Measurements from ENCODE around the gene STIM1. TPM values are rescaled to one million over a fixed set of nuclear protein-coding genes. Genes with fewer than 3 reads are reported as not detected.
"Not testable (repeated sequence)": the region's sequence is repeated elsewhere in the genome, so short reads cannot be mapped to it uniquely, and the experiment has no call there.

The STIM1 gene
- polyA plus RNA-seq, 3 donors: 35.1 to 39.6 (median 36.6) TPM

DNA sequence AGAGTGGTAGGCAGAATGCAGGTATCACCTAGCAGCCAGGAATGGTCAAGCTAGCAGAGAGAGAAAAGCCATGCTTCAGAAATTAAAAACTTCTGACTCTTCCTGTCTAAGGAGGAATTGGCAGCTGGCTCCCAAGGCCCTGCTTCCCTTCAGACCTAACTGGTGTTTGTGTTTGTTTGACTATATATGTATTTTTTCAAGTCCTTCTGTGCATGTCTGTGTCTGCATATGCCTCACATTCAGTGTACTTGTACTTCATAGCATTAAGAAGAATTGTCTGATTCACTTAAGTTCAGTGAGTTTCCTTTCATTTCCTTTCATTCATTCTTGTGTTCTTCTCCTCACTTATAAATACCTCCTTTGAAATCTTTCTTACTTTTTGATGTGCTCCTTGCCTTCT lies 130.2 kb downstream of the STIM1 start:
- DNase-seq (ENCODE audit: extremely low read depth in 1 of 11, low read depth in 9 of 11, low spot score in 4 of 11): no peak

DNA sequence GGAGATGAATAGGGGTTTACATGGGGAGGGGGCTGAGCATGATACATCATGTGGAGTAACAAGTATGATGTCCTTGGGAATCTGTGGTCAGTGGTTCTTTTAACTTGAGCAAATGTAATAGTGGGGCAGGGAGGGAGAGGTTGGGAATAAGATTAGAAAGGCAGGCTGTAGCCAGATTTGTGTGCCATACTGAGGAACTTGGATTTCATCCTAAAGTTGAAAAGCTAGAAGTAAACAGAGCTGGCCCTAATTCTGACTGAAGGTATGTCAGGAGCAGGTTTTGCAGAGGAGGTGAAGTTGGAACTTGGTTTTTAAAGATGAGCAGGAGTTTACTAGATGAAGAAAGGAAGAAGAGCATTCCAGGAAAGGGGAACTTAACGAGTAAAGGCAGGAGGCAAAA lies 130.8 kb downstream of the STIM1 start:
- DNase-seq (ENCODE audit: extremely low read depth in 1 of 11, low read depth in 9 of 11, low spot score in 4 of 11): no peak

DNA sequence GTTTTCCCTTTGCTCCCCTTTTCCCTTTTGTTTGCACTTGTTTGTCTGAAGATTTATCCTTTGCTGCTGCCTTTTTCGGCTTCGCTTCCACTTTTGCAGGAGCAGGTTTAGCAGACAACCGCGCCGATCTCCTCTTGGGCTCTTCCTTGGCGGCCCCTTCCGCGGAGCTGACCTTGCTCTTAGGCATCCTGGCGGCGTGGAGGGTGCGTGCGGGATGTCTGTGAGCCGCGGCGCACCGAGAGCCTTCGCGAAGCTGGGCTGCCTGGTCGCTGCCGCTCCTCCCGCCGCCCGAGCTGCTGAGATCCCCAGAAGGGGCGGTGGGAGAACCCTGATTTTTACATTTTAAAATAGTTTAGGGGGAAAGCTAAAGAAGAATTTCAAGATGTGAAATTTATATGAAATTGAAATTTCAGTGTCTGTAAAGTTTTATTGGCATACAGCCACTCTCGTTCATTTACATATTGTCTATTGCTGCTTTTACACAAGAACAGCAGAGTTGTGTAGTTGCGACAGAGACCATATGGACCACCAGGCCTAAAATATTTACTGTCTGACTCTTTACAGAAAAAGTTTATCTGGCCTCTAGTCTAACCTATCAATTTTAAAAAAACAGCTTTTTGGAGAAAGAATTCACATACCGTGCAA lies 133.9 kb downstream of the STIM1 start:
- no peak for DNase-seq (ENCODE audit: extremely low read depth in 1 of 11, low read depth in 9 of 11, low spot score in 4 of 11)

DNA sequence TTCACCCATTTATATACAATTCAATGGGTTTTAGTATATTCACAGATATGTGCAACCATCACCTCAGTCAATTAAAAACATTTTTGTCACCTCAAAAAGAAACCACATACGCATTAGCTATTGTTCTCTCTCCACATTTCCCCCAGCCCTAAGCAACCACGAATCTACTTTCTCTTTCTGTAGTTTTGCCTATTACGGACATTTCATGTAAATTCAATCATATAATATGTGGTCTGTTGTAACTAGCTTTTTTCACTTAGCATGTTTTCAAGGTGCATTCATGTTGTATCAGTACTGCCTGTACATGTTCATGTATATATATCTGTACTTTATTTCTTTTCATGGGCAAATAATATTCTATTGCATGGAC lies 134.4 kb downstream of the STIM1 start:
- DNase-seq (ENCODE audit: extremely low read depth in 1 of 11, low read depth in 9 of 11, low spot score in 4 of 11): no peak

DNA sequence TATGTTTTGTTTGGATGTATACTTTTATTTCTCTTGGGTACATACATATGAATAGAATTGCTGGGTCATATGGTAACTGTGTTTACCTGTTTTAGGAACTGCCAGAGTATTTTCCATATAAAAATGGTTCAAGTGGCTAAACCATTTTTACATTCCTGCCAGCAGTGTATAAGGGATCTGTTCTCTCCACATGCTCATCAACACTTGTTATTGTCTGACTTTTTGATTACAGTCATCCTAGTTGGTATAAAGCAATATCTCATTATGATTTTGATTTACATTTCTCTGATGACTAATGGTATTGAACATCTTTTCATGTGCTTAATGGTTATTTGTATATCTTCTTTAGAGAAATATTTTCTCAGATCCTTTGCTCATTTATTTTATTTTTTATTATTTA lies 134.9 kb downstream of the STIM1 start:
- DNase-seq (ENCODE audit: extremely low read depth in 1 of 11, low read depth in 9 of 11, low spot score in 4 of 11): no peak

DNA sequence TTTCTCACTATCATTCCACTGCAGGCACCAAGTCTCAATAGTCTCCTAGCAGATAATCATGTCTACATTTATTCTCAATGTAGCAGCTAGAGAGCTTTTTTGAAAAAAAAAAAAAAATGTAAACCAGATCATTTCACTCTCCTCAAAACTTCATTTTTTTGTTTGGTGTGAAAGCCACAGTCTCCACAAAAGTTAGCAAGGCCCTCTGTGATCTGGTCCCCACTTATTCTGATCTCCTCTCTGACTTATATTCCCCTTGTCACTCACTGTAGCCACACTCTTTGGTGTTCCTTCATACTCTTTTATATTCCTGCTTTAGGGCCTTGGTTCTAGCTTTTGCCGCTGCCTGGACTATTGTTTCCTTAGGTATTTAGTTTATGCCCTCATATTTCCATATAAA lies 137.5 kb downstream of the STIM1 start:
- DNase-seq (ENCODE audit: extremely low read depth in 1 of 11, low read depth in 9 of 11, low spot score in 4 of 11): no peak

DNA sequence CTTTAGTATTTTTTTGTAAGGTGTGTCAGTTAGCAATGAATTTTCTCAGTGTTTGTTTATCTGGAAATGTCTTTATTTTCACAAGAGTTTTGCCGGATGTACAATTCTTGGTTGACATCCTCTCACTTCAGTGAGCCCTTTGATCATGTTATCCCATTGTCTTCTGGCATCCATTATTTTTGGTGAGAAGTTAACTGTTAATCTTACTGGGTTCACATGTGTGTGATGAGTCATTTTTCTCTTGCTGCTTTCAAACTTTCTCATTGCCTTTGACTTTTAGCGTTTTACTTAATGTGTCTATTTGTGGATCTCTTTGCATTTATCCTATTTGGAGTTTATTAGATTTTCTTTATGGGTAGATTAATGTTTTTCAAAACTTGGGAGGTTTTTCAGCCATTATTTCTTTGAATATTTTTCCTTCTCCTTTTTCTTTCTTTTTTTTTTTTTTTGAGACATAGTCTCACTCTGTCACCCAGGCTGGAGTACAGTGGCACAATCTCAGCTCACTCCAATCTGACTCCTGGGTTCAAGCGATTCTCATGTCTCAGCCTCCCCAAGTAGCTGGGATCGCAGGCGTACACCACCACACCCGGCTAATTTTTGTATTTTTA lies 138.7 kb downstream of the STIM1 start:
- DNase-seq (ENCODE audit: extremely low read depth in 1 of 11, low read depth in 9 of 11, low spot score in 4 of 11): no peak

DNA sequence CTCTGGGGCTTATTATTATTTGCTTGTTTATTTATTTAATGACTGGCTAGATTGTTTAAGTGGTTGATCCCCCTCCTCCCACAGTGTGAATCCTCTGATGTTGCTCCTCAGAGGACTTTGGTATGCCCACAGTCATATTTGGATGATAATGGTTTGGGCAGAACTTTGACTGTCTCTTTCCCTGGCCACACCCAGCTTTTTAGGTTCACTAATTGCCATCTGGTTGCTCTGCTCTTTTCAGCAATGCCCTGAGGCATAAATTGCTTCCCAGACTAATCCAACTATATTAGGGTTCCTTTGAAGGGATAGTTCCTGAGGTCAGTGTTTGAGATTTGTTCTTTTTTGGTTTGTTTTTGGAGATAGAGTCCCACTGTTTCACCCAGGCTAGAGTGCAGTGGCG lies 139.8 kb downstream of the STIM1 start:
- DNase-seq (ENCODE audit: extremely low read depth in 1 of 11, low read depth in 9 of 11, low spot score in 4 of 11): no peak

DNA sequence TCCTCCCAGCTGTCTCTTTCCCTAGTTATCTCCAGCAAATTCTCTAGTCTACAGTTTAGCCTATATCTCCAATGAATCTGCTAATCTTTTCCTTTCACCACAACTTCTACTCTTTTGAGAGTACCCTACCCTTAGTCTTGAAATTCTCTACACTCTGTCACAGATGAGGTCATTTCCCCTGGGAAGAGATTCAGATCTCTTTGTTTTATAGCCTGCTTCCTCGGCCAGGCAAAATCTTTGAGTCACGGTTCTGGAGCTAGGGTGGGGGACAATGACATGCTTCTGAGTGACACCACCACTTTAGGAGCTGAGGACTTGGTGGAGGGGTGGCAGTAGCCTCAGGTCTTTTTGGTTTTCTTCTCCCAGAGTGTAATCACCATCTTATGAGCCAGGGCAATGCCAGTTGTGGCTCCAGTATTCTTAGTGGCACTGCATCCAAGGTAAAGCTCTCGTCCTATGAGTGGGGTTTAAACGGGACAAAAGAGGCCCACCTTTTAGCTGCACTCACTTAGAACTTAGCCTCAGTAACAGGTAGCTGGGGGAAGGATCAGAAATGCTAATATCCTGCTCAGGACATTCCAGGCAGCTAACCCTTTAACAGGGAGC lies 140.6 kb downstream of the STIM1 start:
- peak in 1 of 11 donors; percentile 14 for DNase-seq (ENCODE audit: extremely low read depth in 1 of 11, low read depth in 9 of 11, low spot score in 4 of 11)

DNA sequence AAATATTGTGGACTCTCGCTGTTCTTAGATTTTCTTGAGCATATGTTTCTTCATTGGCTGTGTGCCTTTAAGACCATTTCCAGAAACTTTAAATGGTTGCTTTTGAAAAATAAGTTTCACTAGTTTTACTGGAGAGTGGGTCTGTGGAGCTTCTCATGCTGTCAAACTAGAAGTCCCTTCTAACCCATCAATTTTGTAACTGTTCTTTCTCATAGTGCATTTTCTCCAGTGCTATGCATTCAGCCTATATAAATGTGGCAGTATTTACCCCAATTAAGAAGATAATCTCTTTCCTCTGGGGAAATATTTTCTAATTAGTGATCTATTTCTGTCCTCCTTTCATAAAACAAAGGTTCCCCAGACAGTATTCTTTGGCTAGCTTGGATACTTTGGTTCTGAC lies 141.2 kb downstream of the STIM1 start:
- no peak for DNase-seq (ENCODE audit: extremely low read depth in 1 of 11, low read depth in 9 of 11, low spot score in 4 of 11)

DNA sequence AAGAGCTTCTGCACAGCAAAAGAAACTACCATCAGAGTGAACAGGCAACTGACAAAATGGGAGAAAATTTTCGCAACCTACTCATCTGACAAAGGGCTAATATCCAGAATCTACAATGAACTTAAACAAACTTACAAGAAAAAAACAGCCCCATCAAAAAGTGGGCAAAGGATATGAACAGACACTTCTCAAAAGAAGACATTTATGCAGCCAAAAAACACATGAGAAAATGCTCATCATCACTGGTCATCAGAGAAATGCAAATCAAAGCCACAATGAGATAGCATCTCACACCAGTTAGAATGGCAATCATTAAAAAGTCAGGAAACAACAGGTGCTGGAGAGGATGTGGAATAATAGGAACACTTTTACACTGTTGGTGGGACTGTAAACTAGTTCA lies 149.3 kb downstream of the STIM1 start:
- not testable (repeated sequence) for DNase-seq (ENCODE audit: extremely low read depth in 1 of 11, low read depth in 9 of 11, low spot score in 4 of 11)

DNA sequence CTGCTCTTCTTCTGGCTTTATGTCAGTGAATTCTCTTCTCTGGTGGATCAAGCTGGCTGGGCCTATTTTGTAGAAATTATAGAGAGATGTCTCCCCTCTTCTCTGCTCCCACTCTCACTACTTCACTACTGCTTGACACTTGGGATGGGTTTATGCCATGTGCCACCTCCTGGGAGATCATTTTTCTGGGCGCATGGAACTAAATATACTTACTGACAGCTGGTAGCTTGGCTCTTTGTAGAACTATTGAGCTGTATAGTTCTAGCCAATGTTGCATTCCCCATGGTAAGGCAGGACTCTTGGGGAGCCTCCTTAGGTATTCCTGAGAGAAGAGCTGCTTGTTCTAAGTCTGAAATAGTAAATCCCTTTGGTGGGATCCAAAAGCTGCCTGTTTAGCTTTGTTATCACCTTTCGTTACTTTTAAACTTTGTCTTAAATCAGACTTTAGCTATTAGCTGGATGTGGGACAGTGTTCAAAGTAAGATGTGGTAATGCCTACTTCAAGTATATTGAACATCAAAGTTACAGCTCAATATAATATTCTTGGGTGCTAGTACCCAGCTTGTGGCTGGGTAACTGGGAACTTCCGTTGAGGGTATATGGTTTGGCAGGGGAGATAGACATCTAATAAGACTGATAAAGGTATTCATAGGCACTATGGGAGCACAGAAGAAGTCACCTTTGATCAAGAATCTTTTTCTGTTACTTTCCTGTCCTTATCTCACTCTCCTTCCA lies 151.6 kb downstream of the STIM1 start:
- no peak for DNase-seq (ENCODE audit: extremely low read depth in 1 of 11, low read depth in 9 of 11, low spot score in 4 of 11)

DNA sequence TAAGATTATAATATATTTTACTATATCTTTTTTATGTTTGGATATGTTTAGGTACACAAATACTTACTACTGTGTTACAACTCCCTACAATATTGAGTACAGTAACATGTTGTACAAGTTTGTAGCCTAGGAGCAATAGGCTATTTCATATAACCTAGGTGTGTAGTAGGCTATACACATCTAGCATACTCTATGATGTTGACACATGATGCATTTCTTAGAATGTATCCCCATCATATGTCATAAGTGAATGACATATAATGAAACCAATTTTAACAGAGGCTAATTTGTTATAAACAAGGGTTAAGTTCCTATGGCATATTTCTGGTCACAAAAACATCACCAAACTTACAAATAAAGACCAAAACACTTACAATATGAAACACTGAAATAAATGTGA lies 152.7 kb downstream of the STIM1 start:
- DNase-seq (ENCODE audit: extremely low read depth in 1 of 11, low read depth in 9 of 11, low spot score in 4 of 11): no peak

DNA sequence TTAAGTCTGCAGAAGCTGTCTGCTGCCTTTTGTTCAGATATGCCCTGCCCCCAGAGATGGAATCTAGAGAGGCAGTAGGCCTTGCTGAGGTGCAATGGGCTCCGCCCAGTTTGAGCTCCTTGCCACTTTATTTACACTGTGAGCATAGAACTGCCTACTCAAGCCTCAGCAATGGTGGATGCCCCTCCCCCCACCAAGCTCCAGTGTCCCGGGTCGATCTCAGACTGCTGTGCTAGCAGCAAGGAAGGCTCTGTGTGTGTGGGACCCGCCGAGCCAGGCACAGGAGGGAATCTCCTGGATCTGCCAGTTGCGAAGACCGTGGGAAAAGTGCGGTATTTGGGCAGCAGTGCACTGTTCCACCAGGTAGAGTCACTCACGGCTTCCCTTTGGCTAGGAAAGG lies 161.1 kb downstream of the STIM1 start:
- DNase-seq (ENCODE audit: extremely low read depth in 1 of 11, low read depth in 9 of 11, low spot score in 4 of 11): not testable (repeated sequence)

DNA sequence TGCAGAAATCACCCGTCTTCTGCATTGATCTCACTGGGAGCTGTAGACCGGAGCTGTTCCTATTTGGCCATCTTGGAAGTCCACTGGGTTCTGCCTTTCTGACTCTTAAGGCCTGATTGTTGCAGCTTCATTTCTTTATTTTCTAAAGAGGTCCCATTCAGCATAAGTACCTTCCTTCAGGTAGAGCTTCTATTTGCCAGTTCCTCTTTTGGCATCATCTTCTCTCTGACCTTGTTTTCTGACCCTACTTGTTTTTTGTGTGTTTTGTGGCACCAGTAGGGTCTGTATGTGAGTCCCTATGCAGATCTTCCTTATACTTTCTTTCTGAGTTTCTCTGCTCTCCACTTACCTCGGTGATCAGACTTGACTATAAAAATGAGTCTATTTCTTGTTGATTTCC lies 161.7 kb downstream of the STIM1 start:
- no peak for DNase-seq (ENCODE audit: extremely low read depth in 1 of 11, low read depth in 9 of 11, low spot score in 4 of 11)

DNA sequence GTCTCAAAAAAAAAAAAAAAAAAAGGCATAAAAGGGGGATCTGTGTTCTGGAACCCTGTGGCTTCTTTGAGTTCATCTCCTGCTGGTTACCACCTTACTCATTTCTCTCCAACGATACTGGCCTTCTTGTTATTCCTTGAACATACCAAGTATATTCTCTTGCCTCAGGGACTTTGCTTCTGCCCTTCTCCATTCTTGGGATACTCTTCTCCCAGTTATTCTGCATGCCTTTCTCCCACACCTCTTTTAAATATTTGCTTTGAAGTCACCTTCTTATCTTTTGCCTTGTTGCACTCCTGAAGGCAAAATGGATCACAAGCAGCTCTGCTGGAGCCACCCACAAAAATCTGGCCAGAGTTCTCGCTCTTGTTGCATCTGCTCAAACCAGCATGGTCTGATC lies 163.2 kb downstream of the STIM1 start:
- no peak for DNase-seq (ENCODE audit: extremely low read depth in 1 of 11, low read depth in 9 of 11, low spot score in 4 of 11)

DNA sequence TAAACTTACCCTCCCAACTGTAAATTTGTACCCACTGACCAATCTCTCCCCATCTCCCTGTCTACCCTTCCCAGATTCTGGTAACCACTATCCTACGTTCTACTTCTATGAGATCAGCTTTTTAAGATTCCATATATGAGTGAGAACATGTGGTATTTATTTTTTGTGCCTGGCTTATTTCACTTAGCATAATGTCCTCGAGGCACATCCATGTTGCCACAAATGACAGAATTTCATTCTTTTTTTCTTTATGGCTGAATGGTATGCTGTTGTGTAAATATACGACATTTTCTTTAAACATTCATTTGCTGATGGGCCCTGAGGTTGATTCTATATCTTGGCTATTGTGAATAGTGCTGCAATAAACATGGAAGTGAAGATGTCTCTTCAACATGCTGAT lies 164.4 kb downstream of the STIM1 start:
- no peak for DNase-seq (ENCODE audit: extremely low read depth in 1 of 11, low read depth in 9 of 11, low spot score in 4 of 11)

DNA sequence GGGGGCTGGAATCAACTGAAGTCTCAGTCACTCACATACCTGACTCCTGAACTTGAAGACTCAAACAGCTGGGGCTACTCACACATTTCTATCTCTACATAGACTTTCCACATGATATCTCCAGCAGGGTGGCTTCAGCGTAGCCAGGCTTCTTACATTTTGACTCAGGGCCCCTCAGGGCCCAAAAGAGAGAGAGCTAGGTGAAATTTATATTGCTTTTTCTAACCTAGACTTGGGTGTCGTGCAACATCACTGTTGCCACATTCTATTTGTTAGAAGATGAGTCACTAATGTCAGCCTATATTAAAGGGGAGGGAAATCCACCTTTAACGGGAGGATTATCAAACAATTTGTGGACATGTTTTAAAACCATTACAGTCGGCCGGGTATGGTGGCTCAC lies 167.2 kb downstream of the STIM1 start:
- DNase-seq (ENCODE audit: extremely low read depth in 1 of 11, low read depth in 9 of 11, low spot score in 4 of 11): no peak

DNA sequence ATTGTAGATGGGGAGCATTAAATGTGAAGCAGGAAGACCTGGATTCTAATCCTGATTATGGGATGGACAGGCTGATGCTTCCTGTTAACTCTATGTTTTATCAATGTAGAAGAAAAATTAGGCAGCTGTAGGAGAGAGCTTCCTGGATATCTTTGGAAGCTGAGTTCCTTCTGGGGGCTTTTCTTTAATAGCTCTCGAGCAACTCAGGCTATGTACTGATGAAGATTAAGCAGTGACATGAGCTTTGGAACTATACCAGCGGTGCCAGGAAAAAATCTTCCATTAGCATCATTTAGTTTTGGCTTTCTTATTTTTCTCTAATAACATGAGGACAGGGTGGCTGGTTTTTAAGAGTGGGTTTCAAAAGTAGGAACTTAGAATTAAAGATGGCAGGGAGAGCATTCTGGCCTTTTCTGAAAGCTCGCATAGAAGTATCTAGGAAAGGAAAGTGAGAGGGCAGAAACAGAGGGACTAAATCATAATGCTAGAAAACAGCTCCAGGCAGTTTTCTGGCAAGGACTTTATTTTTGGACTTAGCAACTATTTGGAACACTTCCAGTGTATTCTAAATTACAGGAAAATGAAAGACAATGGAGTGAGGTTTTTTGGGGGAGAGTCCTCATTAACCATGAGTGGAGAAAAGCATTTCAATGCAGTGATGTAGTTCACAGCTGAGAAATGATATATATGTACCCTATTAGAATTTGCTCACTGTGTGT lies 169.9 kb downstream of the STIM1 start:
- DNase-seq (ENCODE audit: extremely low read depth in 1 of 11, low read depth in 9 of 11, low spot score in 4 of 11): peak; percentile 29 to 70 (median 49)

DNA sequence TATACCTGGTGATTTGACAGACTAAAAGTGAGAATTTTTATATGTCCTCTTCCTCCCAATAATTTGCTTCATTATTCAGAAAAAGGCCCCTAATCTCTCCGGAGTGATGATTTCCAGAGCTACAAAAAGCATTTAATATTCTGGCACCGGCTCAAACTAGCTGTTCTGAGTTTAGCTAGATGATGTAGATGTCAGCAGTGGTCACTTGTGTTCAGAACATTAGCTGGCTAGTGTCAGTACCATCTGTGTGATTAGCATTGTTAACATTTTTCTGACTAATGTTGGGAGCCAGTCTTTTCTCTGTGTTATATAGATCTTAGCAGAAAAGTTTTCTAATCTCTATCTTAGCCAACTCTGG lies 170.5 kb downstream of the STIM1 start:
- peak in 10 of 11 donors; percentile 7 to 31 (median 22) for DNase-seq (ENCODE audit: extremely low read depth in 1 of 11, low read depth in 9 of 11, low spot score in 4 of 11)
